Stimulated activated CD8-positive, alpha-beta memory T cell treated with anti-CD3 and anti-CD28 coated beads, Interleukin-12 subunit alpha, Interleukin-12 subunit beta, amount 100 ng/mL, for 24 hours (primary cell): ENCODE results near the gene CAV1.
"Not testable (repeated sequence)": the region's sequence is repeated elsewhere in the genome, so short reads cannot be mapped to it uniquely, and the experiment has no call there.

Experiments used
- DNase-seq: peaks from one replicate; pipeline ENCODE4 v3.0.0-alpha.2; 2020; ENCODE audit errors: extremely low read depth

The CAV1 gene, protein sequence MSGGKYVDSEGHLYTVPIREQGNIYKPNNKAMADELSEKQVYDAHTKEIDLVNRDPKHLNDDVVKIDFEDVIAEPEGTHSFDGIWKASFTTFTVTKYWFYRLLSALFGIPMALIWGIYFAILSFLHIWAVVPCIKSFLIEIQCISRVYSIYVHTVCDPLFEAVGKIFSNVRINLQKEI

DNA sequence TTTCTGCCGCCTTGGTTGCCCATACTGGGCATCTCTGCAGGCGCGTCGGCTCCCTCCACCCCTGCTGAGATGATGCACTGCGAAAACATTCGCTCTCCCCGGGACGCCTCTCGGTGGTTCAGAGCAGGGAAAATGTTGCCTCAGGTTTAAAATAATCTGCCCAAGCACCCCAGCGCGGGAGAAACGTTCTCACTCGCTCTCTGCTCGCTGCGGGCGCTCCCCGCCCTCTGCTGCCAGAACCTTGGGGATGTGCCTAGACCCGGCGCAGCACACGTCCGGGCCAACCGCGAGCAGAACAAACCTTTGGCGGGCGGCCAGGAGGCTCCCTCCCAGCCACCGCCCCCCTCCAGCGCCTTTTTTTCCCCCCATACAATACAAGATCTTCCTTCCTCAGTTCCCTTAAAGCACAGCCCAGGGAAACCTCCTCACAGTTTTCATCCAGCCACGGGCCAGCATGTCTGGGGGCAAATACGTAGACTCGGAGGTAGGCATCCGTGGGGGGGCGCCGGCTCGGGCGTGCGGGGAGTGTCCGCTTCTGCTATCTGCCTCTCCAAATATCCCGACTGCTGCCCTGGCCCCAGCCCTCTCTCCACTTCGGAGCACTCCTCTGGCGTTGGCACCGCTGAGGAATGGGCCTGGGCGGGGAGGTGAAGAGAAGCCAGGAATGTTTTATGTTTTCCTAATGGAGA lies at the start of gene CAV1:
Gene CAV1 (plus strand): TSS at position 428 of the 689 bp plus-strand sequence. CDS start 27 bp downstream, at position 455.
- DNase-seq, result no peak

DNA sequence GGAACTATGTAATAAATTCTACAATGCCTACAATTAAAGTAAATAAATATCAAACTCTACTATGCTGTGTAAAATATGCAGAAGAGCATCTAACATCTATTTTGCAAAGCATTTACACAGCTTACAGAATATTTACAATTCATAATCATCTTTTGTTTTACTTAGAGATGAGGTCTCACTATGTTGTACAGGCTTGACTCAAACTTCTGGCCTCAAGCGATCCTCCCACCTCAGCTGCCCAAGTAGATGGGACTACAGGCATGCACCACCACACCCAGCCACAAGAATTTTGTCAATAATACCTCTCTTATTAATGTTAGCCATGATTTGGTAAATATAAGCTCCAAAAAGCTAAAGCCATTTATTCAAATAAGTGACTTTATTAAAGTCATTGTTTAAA lies 47.2 kb upstream of the CAV1 start:
- no peak for DNase-seq

DNA sequence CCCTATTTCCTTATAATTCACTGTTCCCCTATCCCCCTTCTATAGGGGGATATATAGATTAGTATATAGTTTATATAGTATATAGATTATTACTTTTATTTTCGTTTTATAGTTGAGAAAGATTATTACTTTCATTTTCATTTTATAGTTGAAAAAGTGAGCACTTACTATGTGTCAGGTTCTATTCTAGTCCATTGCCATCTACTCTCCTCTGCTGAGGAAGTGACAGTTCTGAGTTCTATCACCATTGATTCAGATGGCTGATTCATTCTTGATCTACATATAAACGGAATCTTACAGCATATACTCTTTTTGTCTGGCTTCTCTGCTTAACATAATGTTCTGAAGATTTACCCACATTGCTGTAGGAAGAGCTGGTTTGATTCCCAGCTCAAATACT lies 46.0 kb upstream of the CAV1 start:
- no peak for DNase-seq

DNA sequence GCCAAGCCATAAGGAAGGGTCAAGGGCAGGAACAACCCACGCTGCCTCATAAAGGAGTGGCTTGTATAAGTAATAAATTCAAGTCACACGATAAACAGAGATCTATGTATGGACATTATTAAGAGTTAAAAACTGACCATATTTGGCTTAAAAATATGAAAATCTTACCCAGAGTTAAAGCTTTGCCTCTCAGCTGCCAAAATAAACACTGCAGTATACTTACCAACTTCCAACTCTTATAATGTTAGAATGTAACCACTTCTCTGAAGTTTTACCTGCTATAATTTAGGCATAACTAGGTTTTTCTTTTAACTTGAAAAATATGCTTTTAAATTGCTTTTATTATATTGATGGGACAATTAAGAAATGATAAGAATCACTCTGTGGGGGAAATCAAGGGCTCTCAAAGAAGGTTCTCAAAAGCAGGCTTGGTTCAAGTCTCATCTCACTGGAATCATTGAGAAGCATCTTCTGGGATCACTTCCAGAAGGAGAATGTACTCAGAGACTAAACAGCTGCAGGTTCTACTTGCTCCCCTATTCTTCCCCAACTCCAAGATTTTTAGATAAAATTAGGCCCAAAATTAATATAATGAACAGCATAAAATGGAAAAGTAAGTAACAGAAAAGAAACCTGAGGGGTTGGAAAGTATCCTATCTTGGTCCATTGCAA lies 41.4 kb upstream of the CAV1 start:
- no peak for DNase-seq

DNA sequence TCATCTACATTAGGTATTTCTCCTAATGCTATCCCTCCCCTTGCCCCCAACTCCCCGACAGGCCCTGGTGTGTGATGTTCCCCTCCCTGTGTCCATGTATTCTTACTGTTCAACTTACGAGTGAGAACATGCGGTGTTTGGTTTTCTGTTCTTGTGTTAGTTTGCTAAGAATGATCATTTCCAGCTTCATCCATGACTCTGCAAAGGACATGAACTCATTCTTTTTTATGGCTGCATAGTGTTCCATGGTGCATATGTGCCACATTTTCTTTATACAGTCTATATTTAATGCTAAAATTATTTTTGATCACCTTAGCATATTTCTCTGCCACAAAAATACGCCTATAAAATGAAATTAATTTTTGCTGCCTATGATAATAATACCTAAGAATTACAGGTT lies 40.4 kb upstream of the CAV1 start:
- not testable (repeated sequence) for DNase-seq

DNA sequence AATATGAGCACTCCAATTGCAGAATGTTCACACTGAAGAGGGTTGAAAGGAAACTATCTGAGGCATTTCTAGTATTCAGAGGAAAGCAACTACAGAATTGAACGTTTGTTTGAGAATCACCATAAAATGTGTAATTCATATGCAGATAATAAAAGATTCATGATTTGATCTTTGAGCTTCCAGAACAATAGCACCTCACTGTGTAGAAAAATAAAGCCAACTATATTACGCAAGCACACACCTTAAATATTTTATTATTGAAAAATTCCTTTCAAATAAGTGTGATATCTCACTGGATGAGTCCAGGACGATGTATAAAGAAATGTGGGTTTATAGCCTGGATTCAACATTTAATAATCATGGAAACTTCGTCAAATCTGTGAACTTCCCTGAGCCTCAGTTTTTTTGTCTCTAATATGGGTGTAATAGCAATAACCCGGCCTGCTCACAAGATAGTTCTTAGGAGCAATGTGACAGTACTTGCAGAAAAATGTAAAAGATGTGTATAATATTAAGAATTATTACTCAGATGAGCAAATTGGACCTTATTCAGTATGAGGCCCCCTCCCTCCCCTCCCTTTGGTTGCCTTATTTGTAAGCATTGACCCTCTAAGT lies 36.8 kb upstream of the CAV1 start:
- DNase-seq, result no peak

DNA sequence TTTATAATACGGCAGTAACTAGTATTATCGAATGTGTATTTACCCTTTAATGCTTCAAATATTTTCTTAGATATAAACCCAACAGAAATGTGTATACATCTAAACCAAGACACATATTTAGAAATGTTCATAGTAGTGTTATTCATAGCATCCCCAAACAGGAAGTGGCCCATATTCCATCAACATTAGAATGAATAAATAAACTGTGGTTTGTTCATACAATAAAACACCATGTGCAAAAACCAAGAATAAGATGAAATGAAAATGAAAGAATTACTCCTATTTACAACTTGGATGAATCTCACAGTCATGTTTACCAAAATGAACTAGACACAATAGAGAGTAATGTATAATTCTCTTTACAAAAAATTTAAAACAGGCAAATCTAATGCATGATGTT lies 34.5 kb upstream of the CAV1 start:
- DNase-seq, result no peak

DNA sequence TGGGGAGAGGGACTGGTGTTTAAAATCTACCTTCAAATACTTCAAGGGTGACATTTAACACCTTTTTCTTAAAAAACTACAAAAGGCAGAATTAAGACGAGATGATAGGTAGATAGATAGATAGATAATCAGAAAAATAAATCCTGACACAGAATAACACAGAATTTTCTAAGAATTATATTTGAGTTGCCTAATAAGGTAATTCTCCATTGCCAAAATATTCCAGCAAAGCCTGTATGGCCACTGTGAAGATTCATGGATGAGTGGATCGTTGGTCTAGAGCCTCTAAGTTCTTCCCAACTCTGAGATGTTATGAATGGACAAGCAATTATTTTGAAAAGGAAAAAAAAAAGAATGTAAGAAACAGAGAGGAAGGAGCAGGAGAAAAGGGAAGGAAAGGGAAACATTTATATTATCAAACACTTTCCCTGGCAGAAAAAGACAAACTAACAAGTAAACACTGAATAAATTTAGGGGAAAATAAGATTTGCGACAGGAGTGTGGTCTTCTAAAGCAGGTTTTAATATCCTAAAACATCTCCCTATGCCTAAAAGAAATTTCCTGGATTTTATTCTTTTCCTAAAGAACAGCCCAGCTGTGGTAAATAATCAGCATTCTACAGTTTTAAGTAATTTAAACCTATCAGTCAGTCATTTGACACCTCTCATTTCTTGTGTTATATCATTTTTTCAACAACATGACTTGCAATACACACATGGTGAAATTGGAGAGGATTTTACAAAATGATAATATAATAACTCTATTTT lies 32.8 kb upstream of the CAV1 start:
- DNase-seq, result no peak

DNA sequence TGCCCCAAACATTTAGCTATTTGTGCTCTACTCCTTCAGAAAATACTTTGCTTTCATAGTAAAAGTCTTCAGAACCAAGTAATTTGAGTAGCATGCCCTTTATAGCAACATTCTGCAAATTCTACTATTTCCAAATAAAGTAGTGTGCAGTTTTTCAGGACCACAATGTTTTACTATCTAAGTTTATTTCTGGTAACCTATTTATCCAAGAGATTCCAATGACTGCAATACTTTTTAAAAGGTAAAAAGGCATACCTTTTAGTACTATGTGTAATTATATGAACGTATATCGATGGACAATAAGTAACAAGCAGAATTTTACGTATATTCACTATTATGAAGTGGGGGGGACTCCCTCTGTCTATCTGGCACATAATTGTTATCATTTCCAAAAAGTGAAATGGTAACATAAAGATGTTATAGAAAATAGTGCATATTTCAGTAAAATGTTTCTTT lies 32.2 kb upstream of the CAV1 start:
- DNase-seq, result no peak

DNA sequence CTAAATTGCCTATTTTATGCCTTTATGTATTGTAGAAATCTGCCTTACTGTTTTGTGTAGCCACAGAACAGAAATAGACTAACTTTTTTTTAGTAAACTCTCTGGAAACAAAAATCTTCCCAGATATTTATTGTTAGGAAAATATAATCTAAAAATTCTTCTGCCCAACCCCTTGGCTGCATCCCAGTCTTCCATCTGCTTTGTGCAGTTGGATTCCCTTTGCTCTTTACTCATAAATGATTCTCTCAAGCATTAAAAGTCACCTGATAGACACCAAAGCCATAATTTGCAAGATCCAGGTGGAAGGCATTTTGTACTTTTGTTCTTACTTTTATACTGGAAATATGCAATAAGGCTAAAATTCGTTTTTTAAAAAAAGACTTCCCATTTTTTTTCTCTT lies 31.4 kb upstream of the CAV1 start:
- no peak for DNase-seq

DNA sequence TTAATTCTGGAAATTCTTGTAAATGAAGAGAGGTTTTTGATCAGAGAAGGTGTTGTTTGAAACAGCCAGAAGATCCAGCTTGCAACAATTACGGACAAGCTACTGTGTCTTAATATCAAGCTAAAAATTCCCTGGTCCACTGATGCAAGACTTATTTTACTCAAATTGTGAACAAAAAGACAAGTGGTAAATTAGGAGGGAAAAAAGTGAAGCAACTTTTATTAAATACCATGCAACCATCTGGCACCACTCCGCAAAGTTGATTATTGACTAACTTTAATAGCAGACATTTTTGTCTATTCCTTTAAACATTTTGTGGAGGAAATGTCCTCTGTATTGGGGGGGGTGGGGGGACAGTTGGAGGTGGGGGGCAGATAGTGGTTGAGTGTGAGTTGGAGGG lies 30.4 kb upstream of the CAV1 start:
- no peak for DNase-seq

DNA sequence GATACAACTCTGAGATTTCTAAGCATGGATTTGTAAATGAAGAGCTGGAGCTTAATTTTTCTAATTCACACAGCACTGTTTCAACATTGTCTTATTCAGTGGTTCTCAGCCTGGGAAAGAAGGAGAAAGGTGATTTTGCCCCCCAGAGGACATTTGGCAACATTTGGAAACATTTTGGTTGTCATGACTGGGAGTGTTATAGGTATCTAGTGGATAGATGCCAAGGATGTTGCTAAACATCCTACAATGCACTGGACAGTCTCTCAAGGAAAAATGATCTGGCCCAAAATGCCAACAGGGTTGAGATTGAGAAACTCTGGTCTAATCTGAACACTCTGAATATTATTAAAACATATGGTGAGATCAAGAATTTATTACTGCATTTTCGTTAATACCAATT lies 29.1 kb upstream of the CAV1 start:
- DNase-seq, result no peak

DNA sequence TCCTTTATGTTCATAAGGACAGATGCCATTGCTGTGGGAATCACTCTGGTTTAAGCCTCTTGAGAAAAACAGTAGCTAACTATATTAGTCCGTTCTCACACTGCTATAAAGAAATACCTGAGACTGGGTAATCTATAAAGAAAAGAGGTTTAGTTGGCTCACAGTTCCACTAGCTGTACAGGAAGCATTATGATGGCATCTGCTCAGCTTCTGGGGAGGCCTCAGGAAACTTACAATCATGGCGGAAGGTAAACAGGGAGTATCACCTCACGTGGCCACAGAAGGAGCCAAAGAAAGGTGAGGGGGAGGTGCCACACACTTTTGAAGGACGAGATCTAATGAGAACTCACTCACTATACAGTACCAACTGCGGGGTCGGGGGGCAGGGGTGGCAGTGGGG lies 28.2 kb upstream of the CAV1 start:
- DNase-seq, result no peak

DNA sequence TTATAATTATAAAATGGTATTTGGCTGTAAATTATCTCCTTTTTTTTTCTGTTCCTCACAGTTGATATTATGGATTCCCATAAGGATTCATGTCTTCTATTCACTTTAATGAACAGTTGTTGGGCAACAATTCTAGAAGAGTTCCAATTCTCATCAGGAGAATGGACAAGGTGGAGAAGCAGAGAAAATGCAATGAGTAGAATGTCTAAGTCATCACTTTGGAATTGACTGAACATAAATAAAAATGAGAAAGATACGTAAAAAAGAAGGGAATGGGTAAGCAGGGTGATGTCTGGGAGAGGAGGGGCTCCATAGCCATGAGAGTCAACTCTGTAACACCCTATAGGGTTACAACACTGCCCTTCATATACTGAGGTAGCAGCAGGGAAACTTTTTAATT lies 27.1 kb upstream of the CAV1 start:
- no peak for DNase-seq

DNA sequence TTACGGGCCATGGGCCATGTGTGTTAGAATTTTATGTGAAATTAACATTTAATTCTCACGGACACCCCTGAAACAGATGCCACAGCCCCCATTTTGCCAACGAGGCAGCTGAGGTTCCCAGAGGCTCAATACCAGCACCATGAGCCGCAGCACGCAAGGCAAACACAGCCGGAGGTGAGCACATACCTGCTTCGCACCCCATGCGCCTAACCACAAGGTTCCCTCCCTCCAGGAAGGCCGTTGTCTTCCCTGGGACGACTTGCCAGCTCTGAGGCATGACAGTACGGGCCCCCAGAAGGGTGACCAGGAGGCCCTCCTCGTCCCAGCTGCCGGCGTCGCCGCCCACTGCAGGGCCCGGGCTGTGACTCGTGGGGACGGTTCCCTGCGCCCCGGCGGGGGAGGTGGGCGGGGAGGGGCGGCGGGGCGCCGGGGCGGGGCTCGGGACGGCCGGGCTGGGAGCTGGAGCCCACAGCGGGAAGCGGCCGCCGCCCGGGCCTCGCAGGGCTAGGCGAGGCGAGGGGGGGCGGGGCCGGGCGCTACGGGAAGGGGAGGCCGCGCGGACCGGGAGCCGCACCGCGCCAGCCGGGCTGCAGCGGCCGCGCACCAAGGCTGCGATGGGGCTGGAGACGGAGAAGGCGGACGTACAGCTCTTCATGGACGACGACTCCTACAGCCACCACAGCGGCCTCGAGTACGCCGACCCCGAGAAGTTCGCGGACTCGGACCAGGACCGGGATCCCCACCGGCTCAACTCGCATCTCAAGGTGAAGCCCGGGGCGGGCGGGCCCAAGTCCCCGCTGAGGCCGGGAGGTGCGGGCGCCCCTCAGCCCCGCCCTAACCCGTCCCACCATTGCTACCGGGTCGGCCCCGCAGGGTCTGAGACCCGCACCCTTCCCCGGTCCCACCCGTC lies 25.4 kb upstream of the CAV1 start, which contains the start of gene CAV2:
Gene CAV2 (plus strand): TSS at position 571 of the 910 bp plus-strand sequence. CDS start 44 bp downstream, at position 615.
- no peak for DNase-seq

DNA sequence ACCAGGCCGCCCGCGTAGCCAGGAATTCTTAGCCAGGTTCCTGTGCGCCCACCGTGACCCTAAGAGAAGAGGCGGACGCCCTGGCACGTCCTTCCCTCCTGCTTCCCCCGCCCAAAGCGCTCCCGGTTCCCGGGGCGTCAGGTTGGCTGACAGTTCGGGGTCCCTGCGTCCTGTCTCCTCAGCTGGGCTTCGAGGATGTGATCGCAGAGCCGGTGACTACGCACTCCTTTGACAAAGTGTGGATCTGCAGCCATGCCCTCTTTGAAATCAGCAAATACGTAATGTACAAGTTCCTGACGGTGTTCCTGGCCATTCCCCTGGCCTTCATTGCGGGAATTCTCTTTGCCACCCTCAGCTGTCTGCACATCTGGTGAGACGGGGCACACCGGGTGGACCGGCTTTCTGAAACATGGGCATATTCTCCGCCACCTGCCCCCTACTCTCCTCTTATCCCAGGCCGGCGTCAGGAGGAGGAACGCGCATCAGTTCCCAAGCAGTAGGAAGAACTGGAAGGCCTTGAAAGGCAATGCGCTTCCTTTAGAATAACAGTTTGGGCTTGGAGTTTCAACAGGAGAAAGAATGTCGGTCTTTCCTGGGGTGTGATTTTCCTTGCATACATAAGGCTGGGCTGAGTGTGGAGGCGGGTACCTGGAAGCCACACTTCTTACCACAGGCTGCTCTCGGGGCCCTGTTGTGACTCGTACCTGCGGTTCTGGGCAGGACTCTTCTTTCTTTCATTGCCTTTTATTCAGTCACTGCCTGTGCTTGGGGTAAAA lies 24.6 kb upstream of the CAV1 start:
- no peak for DNase-seq

DNA sequence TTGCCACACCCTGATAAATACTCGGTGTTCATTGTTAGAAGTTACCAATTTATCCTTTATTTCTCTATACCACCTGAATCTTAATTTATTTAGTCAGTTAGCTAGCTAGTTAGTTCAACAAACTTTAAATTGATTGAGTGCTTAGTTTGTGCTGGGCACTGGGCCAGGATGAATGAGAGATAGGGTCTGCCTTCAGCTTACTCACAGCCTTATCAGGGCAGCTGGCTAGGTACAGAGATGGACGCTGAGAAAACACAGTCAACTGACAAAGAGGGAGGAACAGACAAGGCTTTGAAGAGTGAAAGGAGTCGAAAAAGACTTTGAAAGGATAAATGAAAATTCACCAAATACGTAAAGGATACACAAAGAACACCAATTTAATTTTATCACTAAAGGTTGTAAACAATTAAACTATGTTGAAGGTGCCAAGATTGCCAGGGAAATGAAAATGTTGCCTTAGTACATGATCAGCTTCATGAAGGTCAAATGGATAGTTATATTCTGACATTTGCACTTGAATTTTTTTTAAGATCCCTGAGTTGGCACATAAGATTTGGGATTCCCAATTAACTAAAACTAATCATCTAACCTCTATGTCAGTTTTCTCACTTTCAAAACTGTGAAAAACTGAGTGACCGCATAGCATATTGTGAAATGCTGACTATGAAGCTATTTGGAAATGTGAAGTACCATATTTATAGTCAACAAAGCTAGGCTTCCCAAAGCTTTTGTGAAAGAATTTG lies 23.2 kb upstream of the CAV1 start:
- no peak for DNase-seq

DNA sequence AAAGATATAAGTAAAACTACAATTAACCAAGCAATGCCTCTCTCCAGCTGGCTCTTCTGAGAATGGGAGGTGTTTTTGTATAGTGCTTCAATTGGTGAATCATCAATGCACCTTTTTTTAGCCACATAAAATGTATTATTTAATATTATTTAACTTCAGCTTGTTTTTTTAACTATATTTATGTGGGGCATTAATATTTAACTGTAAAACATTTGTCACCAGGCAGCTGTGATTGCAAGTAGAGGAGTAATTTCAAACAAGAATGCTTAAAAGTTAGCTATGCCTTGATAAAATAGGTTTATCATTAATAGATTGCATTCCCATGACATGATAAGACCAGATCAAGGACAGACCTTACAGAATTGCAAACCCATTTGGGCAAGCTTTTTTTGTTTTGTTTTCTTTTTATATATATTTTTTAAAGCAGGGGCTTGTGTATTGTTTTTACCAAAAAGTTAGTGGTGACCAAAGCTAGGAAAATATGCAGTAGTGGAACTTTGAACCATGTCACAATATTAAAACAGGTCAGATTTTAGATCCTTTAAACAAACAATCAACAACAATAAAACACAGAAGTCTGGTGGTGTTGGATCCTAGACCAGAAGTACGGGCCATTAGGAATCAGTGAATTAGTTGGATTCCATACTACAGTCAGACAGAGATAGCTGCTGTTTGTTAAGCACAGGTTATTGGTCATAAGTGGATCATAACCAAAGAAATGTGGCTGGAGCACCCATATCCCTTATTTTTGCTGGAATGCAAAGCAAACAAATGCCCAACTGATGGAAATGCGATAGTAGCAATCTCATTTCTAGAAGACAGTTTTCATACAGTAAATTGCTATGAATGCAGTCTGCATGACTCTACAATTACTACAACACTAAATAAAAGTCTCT lies 22.4 kb upstream of the CAV1 start:
- DNase-seq, result no peak
